Stimulated activated CD8-positive, alpha-beta memory T cell treated with anti-CD3 and anti-CD28 coated beads, Interleukin-15, amount 100 ng/mL, for 1 hour (primary cell): ENCODE results near the gene PLA2G4B.

Experiments
- DNase-seq: peaks from one replicate; pipeline ENCODE4 v3.0.0-alpha.2; 2020; ENCODE audit warnings: low read depth

PLA2G4B gene

GRCh38 chr15:41838400-41838897, at the start of gene PLA2G4B:
PLA2G4B (plus strand) TSS chr15:41838847; CDS start chr15:41838914, 67 bp downstream.
- DNase-seq: no peak

GRCh38 chr15:41789236-41789635, 49.4 kb upstream of the PLA2G4B start:
- DNase-seq: no peak

- no peak for DNase-seq
Observed at GRCh38 chr15:41789662-41790061, 49.0 kb upstream of the PLA2G4B start.

GRCh38 chr15:41790169-41790568, 48.5 kb upstream of the PLA2G4B start:
- DNase-seq: no peak

- no peak for DNase-seq
Observed at GRCh38 chr15:41790756-41791546, 47.7 kb upstream of the PLA2G4B start.

GRCh38 chr15:41791547-41791937, 47.1 kb upstream of the PLA2G4B start:
- no peak for DNase-seq

- no peak for DNase-seq
Observed at GRCh38 chr15:41792000-41792637, 46.5 kb upstream of the PLA2G4B start.

- DNase-seq: no peak
Observed at GRCh38 chr15:41794081-41794480, 44.6 kb upstream of the PLA2G4B start.

GRCh38 chr15:41795996-41796856, 42.4 kb upstream of the PLA2G4B start:
- DNase-seq: no peak

- no peak for DNase-seq
Observed at GRCh38 chr15:41797201-41797944, 41.3 kb upstream of the PLA2G4B start.

GRCh38 chr15:41798607-41799487, 39.8 kb upstream of the PLA2G4B start:
- DNase-seq: no peak

GRCh38 chr15:41799488-41799805, 39.2 kb upstream of the PLA2G4B start:
- no peak for DNase-seq

GRCh38 chr15:41801185-41801584, 37.5 kb upstream of the PLA2G4B start:
- DNase-seq: no peak

- DNase-seq: no peak
Observed at GRCh38 chr15:41801850-41802455, 36.7 kb upstream of the PLA2G4B start.

- DNase-seq: no peak
Observed at GRCh38 chr15:41804361-41804760, 34.3 kb upstream of the PLA2G4B start.

GRCh38 chr15:41804916-41805666, 33.6 kb upstream of the PLA2G4B start:
- no peak for DNase-seq

GRCh38 chr15:41805711-41806110, 32.9 kb upstream of the PLA2G4B start:
- DNase-seq: no peak

- no peak for DNase-seq
Observed at GRCh38 chr15:41806291-41807181, 32.1 kb upstream of the PLA2G4B start.

GRCh38 chr15:41809121-41809520, 29.5 kb upstream of the PLA2G4B start:
- DNase-seq: no peak
